Measurements from ENCODE around the gene PRSS36. TPM values are rescaled to one million over a fixed set of nuclear protein-coding genes. Genes with fewer than 3 reads are reported as not detected.

Gene PRSS36
- total RNA-seq, 1 experiment from 2014 or later = not detected

Other genes with a start within 250 kb of the PRSS36 start
- gene FBXL19, start 226.5 kb downstream of the PRSS36 start, total RNA-seq (2014; rRNA removed; shearing (Covaris generic)) = 67.1 and 85.6 TPM in 2 replicates
- 57.6 and 62.8 TPM in 2 replicates for gene ORAI3, start 201.0 kb downstream of the PRSS36 start, total RNA-seq (2014; rRNA removed; shearing (Covaris generic))
- gene SETD1A, start 192.3 kb downstream of the PRSS36 start, total RNA-seq (2014; rRNA removed; shearing (Covaris generic)) = 0.51 and 1.1 TPM in 2 replicates
- gene HSD3B7, start 164.9 kb downstream of the PRSS36 start, total RNA-seq (2014; rRNA removed; shearing (Covaris generic)) = 21.7 and 23.6 TPM in 2 replicates
- gene STX1B, start 139.4 kb downstream of the PRSS36 start, total RNA-seq (2014; rRNA removed; shearing (Covaris generic)) = 0.37 and 5.4 TPM in 2 replicates
- 54.0 and 54.8 TPM in 2 replicates for gene STX4, start 116.5 kb downstream of the PRSS36 start, total RNA-seq (2014; rRNA removed; shearing (Covaris generic))
- gene ZNF668, start 75.8 kb downstream of the PRSS36 start, total RNA-seq (2014; rRNA removed; shearing (Covaris generic)) = 27.9 and 52.0 TPM in 2 replicates
- 12.0 and 21.2 TPM in 2 replicates for gene ZNF646, start 75.6 kb downstream of the PRSS36 start, total RNA-seq (2014; rRNA removed; shearing (Covaris generic))
- 0.44 and 2.8 TPM in 2 replicates for gene PRSS53, start 61.1 kb downstream of the PRSS36 start, total RNA-seq (2014; rRNA removed; shearing (Covaris generic))
- gene VKORC1, start 55.3 kb downstream of the PRSS36 start, total RNA-seq (2014; rRNA removed; shearing (Covaris generic)) = 121 and 129 TPM in 2 replicates
- gene BCKDK, start 41.7 kb downstream of the PRSS36 start, total RNA-seq (2014; rRNA removed; shearing (Covaris generic)) = 52.5 and 55.3 TPM in 2 replicates
- 86.9 and 88.7 TPM in 2 replicates for gene KAT8, start 32.4 kb downstream of the PRSS36 start, total RNA-seq (2014; rRNA removed; shearing (Covaris generic))
- 4.6 TPM in 1 of 2 replicates, not detected in the other for gene PRSS8, start 14.3 kb downstream of the PRSS36 start, total RNA-seq (2014; rRNA removed; shearing (Covaris generic))
- 40.7 and 70.0 TPM in 2 replicates for gene FUS, start 30.1 kb upstream of the PRSS36 start, total RNA-seq (2014; rRNA removed; shearing (Covaris generic))
- gene PYCARD, start 52.7 kb upstream of the PRSS36 start, total RNA-seq (2014; rRNA removed; shearing (Covaris generic)) = 17.2 and 27.2 TPM in 2 replicates
- gene TRIM72, start 64.1 kb upstream of the PRSS36 start, total RNA-seq (2014; rRNA removed; shearing (Covaris generic)) = not detected in 2 replicates
- gene PYDC1, start 67.1 kb upstream of the PRSS36 start, total RNA-seq (2014; rRNA removed; shearing (Covaris generic)) = not detected in 2 replicates
- 0.27 and 3.1 TPM in 2 replicates for gene ITGAM, start 109.9 kb upstream of the PRSS36 start, total RNA-seq (2014; rRNA removed; shearing (Covaris generic))
- 0.03 TPM in 1 of 2 replicates, not detected in the other for gene ITGAX, start 205.1 kb upstream of the PRSS36 start, total RNA-seq (2014; rRNA removed; shearing (Covaris generic))
- gene ITGAD, start 243.3 kb upstream of the PRSS36 start, total RNA-seq (2014; rRNA removed; shearing (Covaris generic)) = not detected in 2 replicates